GM19463 (cell line): ENCODE data around the gene NRDC.
"Not testable (repeated sequence)": the region's sequence is repeated elsewhere in the genome, so short reads cannot be mapped to it uniquely, and the experiment has no call there.

Source experiments
- ATAC-seq: cut with Tn5 transposase; IDR thresholded peaks from one replicate; pipeline ENCODE4 v1.9.1; 2021; ENCODE audit warnings: mild to moderate bottlenecking, moderate library complexity; ENCODE audit not compliant: unreplicated experiment

NRDC gene

GRCh38 chr1:51850420-51851223 is 27.9 kb downstream of the NRDC start:
- ATAC-seq, result no peak

- ATAC-seq, result no peak
Measured at GRCh38 chr1:51847294-51847920, 31.1 kb downstream of the NRDC start.

- ATAC-seq, result no peak
Measured at GRCh38 chr1:51843948-51844347, 34.6 kb downstream of the NRDC start.

GRCh38 chr1:51842261-51842660 is 36.3 kb downstream of the NRDC start:
- no peak for ATAC-seq

- no peak for ATAC-seq
Measured at GRCh38 chr1:51840743-51841461, 37.6 kb downstream of the NRDC start.

- no peak for ATAC-seq
Measured at GRCh38 chr1:51840182-51840581, 38.3 kb downstream of the NRDC start.

GRCh38 chr1:51839094-51839493 is 39.4 kb downstream of the NRDC start:
- ATAC-seq, result no peak

GRCh38 chr1:51837243-51837642 is 41.3 kb downstream of the NRDC start:
- ATAC-seq, result no peak

- no peak for ATAC-seq
Measured at GRCh38 chr1:51833700-51834099, 44.8 kb downstream of the NRDC start.

GRCh38 chr1:51829058-51829457 is 49.5 kb downstream of the NRDC start:
- ATAC-seq, result no peak

GRCh38 chr1:51819810-51820209 is 58.7 kb downstream of the NRDC start:
- no peak for ATAC-seq

- not testable (repeated sequence) for ATAC-seq
Measured at GRCh38 chr1:51819021-51819420, 59.5 kb downstream of the NRDC start.

- ATAC-seq, result no peak
Measured at GRCh38 chr1:51818487-51818886, 60.0 kb downstream of the NRDC start.

GRCh38 chr1:51814513-51814912 is 64.0 kb downstream of the NRDC start:
- ATAC-seq, result no peak

GRCh38 chr1:51799372-51799771 is 79.2 kb downstream of the NRDC start:
- no peak for ATAC-seq

- no peak for ATAC-seq
Measured at GRCh38 chr1:51794868-51795267, 83.7 kb downstream of the NRDC start.

- ATAC-seq, result no peak
Measured at GRCh38 chr1:51794260-51794659, 84.3 kb downstream of the NRDC start.

GRCh38 chr1:51792864-51793263 is 85.7 kb downstream of the NRDC start:
- no peak for ATAC-seq

GRCh38 chr1:51791888-51792287 is 86.6 kb downstream of the NRDC start:
- ATAC-seq, result no peak

- ATAC-seq, result no peak
Measured at GRCh38 chr1:51790385-51790784, 88.1 kb downstream of the NRDC start.

- no peak for ATAC-seq
Measured at GRCh38 chr1:51789342-51789741, 89.2 kb downstream of the NRDC start.

GRCh38 chr1:51788938-51789337 is 89.6 kb downstream of the NRDC start:
- no peak for ATAC-seq
